HG03097 (cell line): Measurements from ENCODE around the gene TMEM260.
"Not testable (repeated sequence)": the region's sequence is repeated elsewhere in the genome, so short reads cannot be mapped to it uniquely, and the experiment has no call there.

Experiments
- ATAC-seq: cut with Tn5 transposase; IDR thresholded peaks from one replicate; pipeline ENCODE4 v1.9.1; 2021; ENCODE audit not compliant: unreplicated experiment, low FRiP score

The TMEM260 gene

DNA sequence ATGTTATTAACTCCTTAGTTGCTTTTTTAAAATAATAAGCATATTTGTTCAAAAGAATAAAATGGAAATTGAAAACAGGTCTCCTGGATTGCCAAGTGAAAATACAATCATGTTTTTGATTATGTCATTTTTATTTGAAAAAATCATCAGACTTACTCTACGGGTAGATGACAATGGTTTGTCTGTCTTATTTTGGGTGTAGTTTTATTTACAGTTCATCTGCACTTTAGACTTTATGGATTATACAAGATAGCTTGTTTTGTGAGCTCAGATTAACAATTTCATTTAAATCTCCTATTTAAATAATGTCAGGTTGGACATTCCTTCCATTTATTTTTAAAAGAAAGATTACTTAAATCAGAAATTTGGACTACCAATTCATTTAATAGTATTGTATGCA is 14.8 kb downstream of the TMEM260 start:
- no peak for ATAC-seq

DNA sequence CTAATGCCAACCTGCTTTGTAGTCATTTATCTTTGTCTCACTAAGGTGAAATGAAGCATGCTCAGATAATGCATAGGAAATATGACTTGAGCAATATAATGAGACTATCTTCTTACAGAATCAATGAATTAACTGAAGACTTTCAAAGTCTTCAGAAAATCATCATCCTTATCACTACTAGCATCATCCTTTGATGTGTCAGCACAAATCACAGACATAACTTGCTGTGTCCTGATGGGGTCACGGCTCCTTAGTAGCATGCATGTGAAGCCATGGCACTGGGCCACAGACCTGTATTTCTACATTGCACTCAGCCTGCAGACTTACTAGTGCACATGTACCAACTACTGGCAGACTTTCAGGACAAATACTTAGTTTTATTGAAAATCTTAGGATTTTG is 18.9 kb downstream of the TMEM260 start:
- ATAC-seq: no peak

DNA sequence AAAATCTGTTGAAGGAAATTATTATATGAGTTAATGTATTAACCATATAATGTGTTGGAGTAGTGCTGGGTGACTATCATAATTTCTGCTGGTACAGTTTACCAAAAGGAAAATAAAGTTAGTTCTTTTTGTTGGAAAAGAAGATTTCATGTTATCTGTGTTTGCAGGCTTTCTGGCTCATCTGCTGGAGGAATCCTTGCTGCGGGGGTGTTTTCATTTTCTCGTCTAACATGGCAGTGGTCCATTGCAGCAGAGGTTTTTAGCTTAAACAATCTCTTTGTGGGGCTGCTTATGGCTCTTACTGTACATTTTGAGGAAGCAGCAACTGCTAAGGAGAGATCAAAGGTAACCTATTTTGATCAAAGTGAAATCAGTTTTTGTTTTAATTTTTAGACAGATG is 24.1 kb downstream of the TMEM260 start:
- no peak for ATAC-seq

DNA sequence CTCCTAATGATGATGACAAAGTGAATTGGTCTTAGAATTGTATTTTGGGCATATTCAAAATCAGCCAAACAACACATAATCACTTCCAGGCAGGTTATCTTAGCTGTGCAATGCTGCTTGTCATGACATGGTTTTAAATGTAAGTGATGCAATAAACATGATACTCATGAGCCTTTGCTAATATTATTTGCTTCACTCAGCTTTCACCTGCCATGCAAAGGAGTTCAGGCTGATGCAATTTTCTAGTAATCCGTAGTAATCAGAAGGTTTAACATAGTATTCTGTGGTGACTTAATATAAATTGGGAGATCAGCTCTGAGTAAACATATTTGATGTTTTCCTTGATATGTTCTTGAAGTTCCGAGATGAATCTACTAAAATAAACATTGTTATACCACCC is 29.1 kb downstream of the TMEM260 start:
- no peak for ATAC-seq

DNA sequence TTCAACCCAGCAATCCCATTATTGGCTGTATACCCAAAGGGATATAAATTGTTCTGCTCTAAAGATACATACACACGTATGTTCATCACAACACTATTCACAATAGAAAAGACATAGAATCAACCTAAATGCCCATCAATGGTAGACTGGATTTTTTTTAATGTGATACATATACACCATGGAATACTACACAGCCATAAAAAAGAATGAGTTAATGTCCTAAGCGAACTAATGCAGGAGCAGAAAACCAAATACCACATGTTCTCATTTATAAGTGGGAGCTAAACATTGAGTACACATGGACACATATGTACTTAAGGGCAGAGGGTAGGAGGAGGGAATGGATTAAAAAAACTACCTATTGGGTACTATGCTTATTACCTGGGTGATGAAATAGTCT is 32.1 kb downstream of the TMEM260 start:
- ATAC-seq: not testable (repeated sequence)

DNA sequence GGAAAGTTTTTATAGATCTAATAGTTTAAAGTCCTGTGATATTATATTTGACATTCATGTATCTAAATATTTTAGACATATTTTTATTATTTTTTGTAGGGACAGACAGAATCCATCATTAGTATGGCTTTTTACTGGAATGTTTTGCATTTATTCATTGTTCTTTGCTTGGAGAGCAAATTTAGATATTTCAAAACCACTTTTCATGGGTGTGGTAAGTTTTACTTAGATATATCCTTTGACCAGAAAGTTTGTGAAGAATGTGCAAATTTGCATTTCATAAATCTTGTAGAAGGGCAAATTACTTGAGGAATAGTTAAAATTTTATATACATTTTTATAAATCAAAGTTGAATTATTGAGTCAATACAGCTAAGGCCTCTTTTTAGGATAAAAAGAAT is 37.5 kb downstream of the TMEM260 start:
- no peak for ATAC-seq

DNA sequence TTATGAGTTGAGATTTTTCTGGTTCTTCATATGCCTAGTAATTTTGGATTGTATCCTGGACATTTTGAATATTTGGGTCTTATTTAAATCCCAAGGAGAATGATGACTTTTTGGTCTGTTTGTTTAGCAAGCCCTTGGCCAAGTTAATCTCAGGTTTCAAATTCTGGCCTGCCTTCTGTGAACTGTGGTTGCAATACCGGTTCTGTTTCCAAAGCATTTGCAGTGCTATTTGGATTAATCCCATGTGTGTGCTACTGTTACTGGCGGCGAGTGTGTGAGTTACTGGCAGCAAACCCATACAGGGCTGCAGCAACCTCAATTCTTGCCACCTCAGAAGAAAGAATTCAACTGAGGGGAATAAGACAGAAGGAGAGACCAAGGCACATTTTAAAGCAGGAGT is 51.1 kb downstream of the TMEM260 start:
- ATAC-seq: no peak

DNA sequence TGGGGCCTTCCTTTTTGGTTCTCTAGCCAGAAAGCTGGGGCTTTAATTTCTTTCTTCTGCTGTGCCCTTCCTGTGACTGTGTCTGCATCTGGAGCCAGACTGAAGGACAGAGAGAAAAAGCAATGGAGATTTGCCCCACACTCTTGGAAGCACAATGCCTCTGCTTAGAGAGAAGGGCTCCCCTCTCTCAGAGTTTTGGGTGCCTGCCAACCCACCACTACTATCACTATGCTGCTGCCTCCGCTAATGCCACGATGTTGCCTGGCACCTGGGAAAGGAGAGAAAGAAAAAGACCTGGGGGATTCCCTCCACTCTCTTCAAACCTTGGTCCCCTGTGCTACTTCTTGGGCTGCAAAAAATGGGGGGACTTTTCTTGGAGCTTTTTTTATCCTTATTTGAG is 52.6 kb downstream of the TMEM260 start:
- no peak for ATAC-seq

DNA sequence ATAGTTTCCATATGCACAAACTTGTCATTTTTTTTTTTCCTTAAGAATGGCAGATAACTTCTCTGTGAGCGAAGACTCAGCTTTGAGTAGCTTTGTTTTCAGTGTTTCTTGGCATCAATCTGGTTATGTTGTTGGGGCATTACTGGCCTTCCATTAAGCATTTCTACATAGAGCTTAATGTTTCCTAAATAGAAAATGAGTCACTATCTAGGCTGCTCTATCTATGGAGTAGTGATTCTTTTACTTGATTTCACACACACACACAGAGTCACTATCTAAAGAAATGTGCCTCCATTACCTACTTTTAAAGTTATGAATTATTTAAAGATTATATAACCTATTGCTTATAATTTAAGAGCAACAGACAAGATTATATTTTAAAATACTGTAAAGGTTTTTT is 53.9 kb downstream of the TMEM260 start:
- no peak for ATAC-seq

DNA sequence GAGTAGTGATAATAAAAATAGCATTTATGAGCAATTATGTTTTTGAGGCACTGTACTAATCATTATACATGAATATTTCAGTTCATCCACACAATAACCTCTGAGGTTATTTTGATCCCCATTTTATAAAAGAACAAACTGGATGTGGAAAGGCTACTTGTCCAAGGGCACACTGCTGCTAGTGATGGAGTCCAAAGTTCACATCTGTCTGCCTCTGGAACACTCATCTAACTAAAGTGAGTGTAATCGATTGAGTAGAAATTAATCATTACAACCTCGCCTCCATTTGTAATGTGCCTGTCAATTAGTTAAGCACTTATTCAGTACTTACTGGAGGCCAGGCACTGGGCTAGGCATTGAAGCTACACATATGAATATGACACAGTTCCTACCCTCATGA is 55.4 kb downstream of the TMEM260 start:
- no peak for ATAC-seq

DNA sequence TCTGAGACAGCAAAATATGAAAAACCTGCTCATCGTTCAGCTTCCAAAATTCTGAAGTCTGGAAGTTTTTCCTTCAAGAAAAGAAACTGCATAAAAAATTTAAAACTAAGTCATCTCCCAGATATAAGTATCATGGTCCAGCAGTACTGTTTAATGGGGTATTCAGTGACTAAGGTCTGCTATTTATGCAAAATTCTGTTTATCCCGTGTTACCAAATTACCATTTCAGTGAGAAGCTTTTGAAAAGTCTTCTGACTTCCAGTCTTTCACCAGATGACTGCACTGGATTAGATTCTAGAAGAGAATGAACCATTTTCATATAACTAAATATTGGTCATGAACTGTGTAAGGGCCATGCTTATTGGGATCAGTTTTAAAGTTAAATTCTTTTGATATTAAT is 67.9 kb downstream of the TMEM260 start:
- no peak for ATAC-seq

DNA sequence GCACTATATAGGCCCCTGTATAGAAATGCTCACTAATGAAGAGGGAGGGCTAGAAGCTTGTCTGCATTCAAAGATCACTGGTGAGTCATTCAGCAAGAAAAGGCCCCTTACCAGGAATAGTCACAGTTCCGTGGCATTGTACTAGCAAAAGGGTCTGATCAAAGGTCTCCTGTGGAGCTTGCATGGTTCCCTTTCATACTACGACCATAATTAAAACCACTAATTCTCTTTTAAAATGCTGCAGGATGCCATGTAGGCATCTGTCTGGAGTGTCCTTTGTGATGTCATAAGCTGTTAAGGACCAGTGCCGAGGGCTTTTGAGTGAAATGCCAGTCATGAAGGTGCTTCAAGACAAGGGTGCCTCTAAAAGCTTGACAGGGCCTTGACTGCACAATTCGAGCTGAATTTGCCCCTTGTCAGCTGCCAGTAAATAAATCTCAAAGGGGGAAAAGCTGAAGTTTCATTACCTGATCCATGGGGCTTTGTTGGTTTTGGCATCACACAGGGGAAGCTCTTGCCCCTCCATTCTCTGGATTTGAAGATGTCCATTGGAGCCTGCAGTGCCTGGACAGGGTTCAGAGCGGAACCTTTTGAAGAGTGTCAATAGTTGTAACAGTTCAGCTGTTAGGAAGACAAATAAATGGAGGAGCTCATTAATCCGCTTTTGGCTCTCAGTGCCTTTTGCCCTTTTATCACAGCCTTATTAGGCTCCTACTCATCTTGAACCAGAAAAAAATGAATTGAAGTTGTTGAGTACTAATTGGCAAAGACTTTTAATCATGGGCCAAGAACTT is 69.1 kb downstream of the TMEM260 start:
- ATAC-seq: no peak

DNA sequence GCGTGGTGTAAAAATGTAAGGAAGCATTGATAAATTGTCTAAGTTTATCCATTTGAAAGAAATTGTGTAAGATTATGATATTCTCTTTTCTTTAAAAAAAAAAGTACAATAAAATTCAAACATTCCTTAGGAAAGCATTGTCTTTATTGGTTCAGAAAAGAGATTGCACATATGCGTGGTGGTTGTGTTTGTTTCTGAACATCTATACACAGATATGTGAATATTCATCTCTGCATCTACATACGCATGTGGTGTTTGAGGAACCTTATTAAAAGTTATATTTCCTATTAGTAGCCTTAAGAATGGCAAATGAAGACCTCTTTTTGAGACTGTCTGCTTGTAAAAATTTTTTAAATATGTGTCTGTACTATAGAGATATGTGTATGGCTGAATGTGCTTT is 69.8 kb downstream of the TMEM260 start:
- ATAC-seq: no peak

DNA sequence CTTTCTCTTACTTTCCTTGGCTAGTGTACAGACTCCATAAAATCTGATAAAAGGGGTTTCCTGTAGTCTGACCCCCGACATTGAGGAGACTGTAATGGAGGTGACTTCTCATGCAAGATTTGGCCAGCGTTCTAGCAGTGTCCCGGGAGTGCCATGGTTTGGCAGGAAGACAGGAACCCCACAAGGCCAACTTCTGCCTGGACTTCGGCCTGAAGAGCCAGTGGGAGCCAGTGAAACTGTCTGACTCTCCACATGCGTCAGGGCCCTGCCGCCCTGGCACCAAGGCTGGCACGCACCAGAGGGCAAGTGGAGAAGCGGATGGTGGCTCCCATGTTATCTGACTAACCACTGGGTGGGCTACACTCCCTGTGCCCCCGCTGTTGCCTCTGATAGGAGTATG is 70.5 kb downstream of the TMEM260 start:
- ATAC-seq: no peak

DNA sequence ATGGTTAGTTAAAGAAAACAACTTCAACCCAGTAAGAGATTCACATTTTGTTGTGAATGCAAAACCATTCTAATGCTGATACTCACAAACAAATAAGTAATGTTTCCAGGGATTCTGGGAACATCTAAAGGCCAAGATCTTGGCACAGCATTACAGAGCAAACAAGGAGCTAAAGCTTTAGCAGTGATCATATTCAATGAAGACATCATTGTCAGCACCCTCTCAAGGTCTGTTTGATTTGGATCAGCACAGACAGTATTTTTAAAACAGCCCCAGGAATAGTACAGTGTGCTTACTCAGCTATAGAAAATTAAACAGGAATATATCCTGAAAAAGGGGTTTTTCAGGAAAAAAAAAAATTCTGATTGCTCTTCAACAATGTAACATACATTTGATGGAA is 71.4 kb downstream of the TMEM260 start:
- no peak for ATAC-seq

DNA sequence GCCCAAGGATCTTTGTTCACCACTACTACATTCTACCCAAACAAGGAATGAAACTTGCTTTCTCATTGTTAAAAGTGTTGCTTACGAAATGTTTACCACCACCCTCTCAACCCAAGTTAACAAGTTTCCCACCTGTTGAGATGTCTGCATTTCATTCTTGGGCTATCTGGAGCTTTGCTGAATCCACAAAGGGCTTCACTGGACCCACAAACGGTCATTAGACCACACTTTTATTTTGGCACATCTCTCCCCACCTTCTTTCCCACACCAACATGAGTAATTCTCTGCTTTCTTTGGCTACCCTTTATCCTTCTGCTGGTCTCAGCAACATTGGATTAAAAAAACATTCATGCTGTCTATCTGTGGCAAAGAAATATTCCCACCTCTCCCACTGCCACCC is 78.0 kb downstream of the TMEM260 start:
- no peak for ATAC-seq

DNA sequence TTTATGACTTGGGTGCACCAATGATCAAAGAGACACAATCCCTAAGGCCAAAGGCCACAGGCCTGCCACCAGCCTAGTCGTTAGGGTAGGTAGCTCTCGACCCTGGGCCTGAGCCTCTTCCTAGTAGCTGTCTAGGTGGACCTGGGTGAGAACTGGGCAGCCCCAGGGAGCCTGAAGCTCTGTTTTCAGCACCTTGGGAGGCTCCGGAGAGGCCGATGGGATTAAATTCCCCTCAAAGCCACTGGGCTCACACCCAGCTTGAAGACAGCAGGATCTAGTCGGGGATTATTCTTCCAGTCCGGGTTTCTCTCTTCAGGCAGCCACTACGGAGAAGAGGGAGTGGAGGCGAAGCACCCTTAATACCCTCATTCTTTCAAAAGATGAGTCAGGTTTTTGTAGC is 79.8 kb downstream of the TMEM260 start:
- no peak for ATAC-seq

DNA sequence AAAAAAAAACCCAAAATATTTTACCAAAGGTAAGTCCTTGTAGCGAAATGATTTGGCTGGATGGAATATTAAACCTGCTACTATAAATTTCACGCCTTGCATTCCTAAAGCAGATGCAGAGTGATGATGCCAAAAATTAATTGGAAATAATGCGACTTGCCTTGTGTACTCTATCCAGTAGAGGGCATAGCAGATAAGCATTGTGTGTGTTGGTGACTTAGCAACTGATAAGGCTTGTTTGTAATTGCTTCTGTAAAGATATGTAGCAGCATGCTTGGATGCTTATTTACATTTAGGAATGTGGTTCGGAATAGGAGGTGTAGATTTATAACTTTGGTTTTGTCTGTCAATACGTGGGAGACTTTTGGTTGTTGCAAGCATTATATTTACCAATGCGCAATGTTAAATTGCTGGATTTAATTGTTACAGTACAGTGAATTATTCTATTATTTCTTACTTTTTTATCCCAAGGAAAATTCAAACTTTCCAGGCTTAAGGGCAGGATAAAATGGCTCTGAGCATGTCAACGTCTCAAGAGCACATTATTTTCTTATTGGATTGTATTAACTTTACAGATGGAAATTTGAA is 80.5 kb downstream of the TMEM260 start:
- ATAC-seq: no peak

DNA sequence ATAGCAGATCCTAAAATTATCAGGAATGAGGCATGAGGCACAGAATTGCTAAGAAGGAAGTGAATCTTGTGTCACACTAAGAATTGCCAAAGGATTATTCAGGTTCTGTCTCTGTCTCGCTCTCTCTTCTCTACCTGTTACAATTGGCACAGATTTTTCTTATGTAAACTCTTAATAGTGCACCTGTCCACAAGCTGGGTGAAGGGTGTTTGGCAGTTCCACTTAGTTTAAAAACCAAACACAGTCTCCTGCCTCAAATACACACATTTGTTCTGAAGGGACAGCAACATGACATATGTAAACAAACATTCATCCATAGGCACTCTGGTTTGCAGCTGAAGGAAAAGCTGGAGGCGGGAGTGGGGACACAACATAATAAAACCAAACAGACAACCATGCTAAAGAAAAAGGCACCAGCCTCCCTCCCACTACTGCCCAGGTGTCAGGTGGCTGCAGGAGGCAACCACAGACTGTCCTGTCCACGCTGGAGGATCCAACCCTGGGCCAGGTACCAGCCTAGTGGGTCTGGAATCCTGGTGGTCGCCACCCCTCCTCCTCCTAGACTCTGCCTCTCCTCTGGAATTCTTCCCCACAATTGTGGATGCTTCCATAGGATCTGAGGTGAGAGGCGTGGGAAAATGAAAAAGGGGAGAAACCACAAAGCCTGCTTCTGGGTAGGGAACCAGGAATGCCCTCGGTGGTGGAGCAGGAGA is 81.2 kb downstream of the TMEM260 start:
- ATAC-seq: no peak

DNA sequence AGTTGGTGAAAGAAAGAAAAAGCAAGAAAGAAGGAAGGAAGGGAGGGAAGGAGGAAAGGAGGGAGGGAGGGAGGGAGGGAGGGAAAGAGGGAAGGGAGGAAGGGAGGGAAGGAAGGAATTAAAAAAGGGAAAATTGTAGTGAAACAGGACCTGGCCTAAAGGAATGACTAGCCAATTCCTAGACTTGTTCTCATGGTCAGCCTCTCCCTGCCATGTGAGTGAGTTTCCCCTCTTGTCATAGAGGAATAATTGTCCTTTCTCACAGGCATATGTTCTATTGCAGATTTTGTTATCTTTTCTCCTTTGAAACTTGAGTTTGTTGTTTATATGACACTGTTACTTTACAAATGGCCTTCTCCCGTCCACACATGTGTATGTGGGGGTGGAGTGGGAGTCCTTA is 81.9 kb downstream of the TMEM260 start:
- ATAC-seq: no peak

DNA sequence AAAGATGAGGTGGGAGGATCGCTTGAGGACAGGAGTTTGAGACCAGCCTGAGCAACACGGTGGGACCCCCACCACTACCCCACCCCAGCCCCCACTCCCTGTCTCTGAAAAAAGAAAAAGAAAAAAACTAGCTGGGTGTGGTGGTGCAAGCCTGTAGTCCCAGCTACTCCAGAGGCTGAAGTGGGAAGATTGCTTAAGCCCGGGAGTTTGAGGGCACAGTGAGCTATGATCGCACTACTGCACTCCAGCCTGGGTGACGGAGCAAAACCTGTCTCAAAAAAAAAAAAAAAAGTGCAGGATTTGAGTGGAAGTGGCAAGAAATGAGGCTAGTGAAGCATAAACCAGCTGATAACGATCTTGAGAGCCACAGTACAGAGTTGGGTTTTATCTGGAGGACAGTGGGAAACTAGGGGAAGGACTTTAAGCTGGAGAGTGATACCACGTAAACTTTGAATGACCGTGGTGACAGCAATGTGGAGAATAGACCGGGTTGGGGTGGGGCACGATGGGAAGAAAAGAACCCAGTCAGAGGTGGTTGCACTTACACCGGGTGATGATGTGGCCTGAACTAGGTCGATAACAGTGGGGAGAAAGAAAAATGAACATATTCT is 85.3 kb downstream of the TMEM260 start:
- no peak for ATAC-seq

DNA sequence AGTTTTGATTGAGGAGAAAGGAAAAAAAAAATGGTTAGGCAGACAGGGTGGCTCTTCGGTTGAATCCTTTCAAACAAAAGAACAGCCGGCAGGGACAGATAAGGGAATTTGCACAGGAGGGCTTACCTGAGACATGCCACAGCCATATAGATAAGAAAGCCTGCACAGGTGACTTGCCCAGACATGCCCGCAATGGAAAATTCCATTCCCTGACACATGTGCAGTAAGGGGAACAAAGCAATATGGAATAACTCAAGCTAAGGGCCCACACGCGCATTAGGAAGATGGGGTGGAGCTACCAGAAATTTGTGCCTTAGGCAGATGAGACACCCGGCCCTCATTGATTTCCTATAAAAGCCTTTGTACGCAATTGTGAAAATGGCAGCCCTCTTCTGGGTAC is 86.7 kb downstream of the TMEM260 start:
- no peak for ATAC-seq
